HG02884 (cell line): Measurements from ENCODE around the gene DRICH1.
"Not testable (repeated sequence)": the region's sequence is repeated elsewhere in the genome, so short reads cannot be mapped to it uniquely, and the experiment has no call there.

ENCODE experiments used
- ATAC-seq: cut with Tn5 transposase; IDR thresholded peaks from one replicate; pipeline ENCODE4 v1.9.1; 2021; ENCODE audit warnings: mild to moderate bottlenecking, moderate library complexity; ENCODE audit not compliant: unreplicated experiment

DRICH1 gene

GRCh38 chr22:23569716-23570115, 62.4 kb downstream of the DRICH1 start:
- ATAC-seq: no peak

GRCh38 chr22:23569291-23569690, 62.8 kb downstream of the DRICH1 start:
- no peak for ATAC-seq

- ATAC-seq: no peak
Measured at GRCh38 chr22:23566705-23567475, 65.2 kb downstream of the DRICH1 start.

GRCh38 chr22:23565915-23566704, 66.0 kb downstream of the DRICH1 start:
- ATAC-seq: no peak

GRCh38 chr22:23565305-23565914, 66.7 kb downstream of the DRICH1 start:
- no peak for ATAC-seq

- no peak for ATAC-seq
Measured at GRCh38 chr22:23564276-23564675, 67.8 kb downstream of the DRICH1 start.

GRCh38 chr22:23563111-23563510, 69.0 kb downstream of the DRICH1 start:
- ATAC-seq: no peak

GRCh38 chr22:23562186-23562585, 69.9 kb downstream of the DRICH1 start:
- ATAC-seq: no peak

GRCh38 chr22:23561025-23561510, 71.1 kb downstream of the DRICH1 start:
- not testable (repeated sequence) for ATAC-seq

- not testable (repeated sequence) for ATAC-seq
Measured at GRCh38 chr22:23560215-23560614, 71.9 kb downstream of the DRICH1 start.
